Right lung (tissue), 5 donors: Measurements from ENCODE around the gene CROT. TPM values are rescaled to one million over a fixed set of nuclear protein-coding genes. Genes with fewer than 3 reads are reported as not detected.

Source experiments
- DNase-seq, 2 donors: peaks; one replicate each; pipeline ENCODE4 v3.0.0-alpha.2; 2013
- polyA plus RNA-seq, 5 donors: library from polyadenylated mRNA; unstranded; fragments of 120-200 nt; gene quantifications; one replicate each; pipeline versions ENCODE4 v1.2.1 to v1.2.3, GENCODE V29; 2013; ENCODE audit warnings: inconsistent platforms in 1 of 5, low replicate concordance in 1 of 5; ENCODE audit not compliant: insufficient read length in 5 of 5, insufficient read depth in 1 of 5

Gene CROT
- polyA plus RNA-seq, 5 donors = 22.8 to 31.6 (median 30.3) TPM

DNA sequence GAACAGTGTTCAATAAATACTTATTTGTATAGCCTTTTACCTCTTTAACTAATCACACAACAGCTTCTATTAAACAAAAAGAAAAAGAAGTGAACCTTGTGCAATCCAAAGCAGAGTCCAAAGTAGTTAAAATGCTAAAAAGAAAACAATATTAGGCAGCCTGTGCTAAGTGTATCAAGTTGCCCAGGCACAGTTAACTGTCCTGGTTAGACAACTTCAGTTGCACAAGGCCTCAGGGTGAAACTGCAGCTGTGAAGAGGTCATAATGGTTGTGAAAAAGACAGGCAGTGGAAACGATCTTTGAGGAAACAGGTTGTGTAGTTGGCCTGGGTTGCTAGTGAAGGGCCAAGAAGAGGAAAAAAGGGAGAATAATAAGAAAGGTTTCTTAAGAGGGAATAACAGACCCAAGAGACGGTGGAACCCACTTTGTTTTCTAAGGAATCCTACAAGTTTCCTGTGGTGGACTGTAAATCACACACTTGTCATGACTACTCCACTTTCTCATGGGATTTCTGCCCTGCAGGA is 6.0 kb upstream of the CROT start:
- DNase-seq = no peak

DNA sequence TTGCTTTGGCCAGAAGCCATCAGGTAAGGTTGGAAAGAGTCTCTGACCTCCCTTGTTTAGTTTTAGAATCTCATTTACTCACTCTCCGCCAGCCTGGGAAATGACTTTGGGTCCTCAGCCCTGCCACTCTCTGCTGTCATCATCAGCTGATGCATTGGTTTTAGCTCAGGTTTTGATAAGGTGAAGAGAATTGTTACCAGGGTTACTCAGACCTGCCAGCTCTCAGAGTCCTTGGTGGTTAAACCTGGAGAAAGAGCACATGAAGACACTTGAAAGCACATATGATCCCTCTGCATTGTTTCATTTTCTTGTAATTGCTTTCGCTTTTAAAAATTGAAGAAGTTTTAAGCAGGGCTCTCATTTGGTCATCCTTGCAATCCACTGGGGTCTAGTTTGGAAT is 4.0 kb upstream of the CROT start:
- no peak for DNase-seq

DNA sequence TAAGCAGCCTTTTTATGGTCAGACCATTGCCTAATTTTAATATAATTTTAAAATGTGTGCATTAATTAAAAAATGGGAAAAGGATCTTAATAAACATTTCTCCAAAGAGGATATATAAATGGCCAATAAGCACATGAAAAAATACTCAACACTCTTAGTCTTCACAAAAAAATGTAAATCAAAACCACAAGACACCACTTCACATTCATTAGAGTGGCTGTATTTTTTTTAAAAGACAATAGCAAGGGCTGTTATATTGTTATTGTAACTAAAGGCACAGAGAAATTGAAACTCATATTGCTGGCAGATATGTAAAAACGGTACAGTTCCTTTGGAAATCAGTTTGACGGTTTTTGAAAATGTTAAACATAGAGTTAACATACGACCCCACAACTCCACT is 3.2 kb upstream of the CROT start:
- DNase-seq = no peak

DNA sequence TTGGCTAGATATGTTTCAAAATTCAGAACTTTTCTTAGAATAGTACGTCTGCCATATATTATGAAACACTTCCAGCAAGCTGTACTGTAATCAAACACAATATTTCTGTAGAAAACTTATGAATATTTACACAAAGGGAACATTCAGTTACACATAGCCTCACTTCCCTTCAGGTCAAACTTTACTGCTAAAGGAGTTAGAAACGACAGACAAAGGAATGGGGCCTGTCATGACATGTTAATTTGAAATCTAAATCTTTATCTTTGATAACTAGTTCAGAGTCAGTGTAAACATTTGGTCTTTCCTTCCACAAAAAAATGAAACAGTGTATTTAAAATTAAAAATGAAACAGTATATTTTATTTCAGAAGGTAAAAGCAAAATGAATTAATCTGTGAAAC is 1.0 kb upstream of the CROT start:
- DNase-seq = peak in 1 of 2 donors; percentile 4

DNA sequence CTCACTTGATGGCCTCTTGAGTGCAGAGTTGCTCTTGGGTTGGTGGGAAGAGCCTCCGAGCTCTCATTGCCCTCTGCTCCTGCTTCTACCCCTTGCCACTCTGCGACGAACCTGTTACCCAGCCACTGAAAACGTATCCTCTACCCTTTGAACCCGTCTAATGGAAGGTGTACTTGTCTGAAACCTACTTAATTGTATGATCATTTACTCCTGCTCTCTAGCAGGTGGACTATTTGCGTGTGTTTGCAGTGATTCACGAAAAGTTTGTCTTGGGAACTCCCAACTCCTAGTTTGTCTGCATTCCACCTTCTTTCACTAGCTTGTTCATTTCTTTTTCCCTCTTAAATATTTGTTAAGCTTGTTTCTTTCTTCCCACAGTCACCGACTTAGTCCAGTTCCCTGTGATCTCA is 503 bp downstream of the CROT start:
- peak in 1 of 2 donors; percentile 2 for DNase-seq

DNA sequence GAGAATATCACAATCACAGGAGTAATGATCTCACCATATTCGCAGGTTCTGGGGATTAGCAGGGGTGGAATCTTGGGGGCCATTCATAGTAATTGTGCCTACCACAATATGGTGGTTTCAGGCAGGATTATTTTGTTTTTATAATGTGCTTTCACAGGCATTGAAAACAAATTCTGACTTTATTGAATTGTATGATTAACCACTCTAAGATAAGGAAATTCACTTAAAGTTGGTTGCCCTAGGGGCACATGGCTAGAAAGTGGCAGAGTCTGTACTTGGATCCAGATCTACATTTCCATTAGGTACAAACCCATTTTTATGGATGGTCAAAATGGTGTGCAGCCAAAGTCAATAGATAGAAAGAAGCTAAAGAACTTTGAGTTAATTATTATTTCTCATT is 1.7 kb downstream of the CROT start:
- DNase-seq = no peak

DNA sequence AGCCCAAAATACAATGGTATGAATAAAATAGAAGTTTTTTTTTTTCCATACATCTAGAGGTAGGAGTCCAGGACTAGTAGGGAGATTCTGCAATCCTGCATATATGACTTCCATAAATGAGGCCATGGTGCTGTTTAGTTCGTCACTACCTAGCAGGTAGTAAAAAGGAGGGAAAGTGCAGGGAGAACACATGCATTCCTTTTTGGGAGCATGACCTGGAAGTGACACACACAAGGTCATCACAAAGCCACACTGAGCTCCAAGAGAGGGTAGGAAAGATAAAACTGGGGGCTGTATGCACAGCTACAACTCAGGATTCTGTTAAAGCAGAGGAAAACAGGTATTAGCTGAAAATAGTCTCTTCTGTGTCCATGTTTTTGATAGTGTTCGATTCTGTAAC is 2.2 kb downstream of the CROT start:
- no peak for DNase-seq

DNA sequence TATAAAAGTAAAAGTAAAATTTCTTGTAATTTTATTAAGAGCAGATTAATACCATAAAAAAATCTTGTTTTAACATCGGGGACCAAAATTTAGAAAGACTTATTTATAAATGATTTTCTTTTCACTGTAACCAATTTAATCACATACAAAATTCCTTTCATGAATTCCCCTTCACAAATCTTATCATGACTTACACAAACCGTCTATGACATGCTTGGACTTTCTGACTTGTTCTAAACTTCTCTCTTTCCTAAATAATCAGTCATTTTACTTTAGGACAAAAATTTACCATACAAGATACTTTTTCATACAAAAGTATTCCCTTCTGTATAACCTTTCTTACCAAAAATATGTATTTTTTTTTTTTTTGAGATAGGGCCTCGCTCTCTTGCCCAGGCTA is 9.3 kb downstream of the CROT start:
- DNase-seq = no peak

DNA sequence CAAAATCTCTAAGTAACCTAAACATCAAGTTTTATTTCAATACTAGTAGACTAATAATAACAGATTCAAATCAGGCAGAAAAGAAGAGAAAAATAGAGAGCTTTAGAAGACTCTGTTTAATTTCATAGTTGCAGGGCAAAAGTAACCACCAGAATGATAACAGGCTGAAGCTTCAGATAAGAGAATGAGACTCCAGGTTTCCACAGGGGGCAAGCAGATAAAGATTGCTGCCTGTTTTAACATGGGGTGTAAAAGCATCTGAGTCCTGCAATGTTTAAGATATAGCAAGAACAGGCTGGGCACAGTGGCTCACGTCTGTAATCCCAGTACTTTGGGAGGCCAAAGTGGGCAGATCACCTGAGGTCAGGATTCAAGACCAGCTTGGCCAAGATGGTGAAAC is 11.0 kb downstream of the CROT start:
- DNase-seq = no peak

DNA sequence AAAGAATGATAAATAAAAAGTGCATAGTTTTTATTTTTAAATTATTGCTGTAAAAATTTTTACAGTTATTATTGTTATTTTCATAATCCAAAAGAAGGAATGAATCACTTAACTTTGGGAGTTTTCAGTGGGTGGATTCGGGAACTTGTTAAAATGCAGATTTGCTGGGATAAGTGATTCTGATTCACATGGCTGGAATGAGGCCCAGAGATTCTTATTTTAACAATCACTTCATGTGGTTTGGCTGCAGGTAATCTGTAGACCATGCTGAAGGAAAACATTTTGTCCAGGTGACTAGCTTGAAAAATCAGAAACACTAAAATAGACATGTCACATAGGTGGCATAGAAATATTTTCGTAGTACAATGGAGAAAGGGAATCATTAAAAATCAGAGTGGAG is 13.9 kb downstream of the CROT start:
- DNase-seq = no peak

DNA sequence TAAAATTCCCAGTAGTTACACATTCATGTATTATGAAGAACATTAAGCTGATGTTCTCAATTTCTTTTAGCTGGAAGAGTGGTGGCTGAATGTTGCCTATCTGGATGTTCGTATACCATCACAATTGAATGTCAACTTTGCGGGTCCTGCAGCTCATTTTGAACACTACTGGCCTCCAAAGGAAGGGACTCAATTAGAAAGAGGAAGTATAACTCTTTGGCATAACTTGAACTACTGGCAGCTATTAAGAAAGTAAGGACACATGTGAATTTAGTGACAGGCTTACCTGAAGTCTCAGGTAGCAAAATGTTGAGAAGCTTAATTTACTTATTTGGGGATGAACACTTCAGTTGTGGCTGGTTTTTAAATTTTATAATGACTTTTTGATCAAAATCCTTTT is 15.9 kb downstream of the CROT start:
- no peak for DNase-seq

DNA sequence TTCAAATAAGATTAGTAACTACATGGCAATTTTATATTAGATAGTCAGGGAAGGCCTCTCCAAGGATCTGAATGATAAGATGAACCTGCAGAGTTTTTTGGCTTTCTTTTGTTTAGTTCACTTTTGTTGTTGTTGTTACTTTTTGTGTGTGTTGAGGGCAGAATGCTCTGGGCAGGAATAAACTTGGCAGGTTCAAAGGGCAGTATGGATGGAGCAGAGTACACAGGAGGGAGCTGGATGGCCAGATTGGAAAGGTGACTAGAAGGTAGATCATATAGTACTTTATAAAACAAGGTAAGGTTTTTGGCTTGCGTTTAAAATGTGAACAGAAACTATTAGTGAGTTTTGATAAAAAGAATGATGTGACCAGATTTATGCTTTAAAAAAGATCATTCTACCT is 17.9 kb downstream of the CROT start:
- no peak for DNase-seq

DNA sequence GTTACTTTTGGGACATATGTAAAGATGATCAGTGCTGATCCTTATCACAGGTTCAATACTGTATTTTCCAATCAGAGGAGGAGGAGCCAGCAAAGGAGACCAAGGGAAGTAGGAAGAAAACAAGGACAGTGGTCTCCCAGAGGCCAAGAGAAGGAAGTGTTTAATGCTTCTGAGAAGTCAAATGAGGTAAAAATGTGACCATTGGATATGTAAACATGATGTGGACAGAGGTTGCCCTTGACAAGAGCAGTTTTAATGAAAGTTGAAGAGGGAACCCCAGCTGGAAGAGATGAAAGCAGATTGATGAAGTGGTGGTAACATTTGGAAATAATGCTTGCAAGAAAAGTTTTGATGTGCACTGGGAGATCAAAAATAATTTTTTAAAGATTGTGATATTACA is 18.8 kb downstream of the CROT start:
- no peak for DNase-seq

DNA sequence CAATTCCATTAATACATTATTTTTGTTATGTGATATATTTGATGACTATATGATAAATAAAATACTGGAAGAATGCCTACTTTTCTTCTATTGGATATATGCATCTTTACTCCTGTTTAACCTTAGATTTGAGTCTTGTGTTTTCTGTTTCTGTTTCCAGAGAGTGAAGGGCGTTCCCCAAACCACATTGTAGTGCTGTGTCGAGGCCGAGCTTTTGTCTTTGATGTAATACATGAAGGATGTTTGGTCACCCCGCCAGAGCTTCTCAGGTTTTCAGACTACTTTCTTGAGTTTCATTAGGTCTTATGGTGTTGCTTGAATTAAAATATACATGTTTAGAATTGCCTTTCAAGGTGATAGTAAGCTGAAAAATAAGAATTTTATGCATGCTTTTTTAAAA is 23.8 kb downstream of the CROT start:
- no peak for DNase-seq

DNA sequence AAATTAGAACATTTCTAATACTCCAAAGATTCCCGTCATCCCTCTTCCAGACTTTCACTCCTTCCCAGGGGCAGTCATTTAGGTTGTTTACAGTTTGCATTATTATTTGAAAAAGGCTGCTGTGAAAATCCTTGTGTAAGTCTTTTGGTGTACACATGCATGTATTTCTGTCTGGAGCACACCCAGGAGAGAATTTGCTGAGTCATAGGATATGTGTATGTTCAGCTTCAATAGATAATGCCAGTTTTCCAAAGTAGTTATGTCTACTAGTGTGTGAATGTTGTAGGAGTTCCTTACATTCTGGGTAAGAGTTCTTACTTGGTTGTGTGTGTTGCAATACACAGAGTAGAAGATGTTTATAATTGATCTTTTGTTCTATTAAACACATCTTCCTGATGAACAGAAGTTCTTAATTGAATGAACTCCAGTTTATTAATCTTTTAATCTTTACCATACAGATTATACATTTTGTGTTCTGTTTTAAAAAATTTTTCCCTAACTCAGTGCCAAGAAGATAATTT is 25.3 kb downstream of the CROT start:
- no peak for DNase-seq

DNA sequence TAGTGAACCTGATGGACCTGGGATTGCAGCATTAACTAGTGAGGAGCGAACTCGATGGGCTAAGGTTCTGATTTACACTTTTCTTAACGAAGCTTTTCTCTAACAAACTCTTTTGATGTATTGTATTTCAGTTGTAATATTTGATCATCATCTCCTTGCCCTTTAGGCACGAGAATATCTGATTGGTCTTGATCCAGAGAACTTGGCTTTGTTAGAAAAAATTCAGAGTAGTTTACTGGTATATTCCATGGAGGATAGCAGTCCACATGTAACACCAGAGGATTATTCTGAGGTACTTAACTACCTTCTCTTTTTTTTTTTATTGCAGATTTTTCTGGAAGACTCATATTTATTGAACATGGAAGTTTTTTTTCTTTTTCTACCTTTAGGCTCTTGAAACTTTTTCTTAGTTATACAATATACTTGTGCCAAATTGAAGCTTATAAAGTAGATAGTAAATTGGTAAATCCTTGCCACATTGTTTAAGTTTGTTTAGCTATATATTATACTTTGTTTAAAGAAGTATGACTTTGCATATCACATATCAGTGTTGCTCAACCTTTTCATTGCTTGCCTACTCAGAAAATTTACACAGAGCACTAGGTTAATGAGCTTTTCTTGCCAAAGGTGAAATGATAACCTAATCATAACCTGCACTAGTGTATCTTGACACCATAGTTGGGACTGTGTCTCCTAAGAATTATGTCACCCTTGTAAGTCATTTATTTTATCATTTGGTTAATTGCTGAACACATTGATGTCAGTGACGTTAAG is 30.4 kb downstream of the CROT start:
- no peak for DNase-seq

DNA sequence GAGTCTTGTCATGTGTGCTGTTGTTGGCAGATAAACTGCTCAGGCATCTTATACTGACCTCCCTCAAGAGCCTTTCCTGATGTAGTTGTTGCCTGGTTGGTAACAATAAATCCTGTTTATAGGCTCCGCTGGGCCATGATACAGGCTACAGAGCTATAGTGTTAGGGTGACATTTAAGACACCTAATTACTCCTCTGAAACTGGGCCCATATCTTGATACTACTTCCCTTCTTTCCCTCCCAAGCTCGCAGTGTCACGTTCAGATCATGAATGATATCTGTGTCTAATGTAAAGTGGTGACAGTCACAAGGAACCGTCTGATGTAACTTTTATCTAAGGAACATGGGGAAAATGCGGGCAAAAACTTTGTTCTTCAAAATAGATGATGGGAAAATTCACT is 35.4 kb downstream of the CROT start:
- DNase-seq = no peak

DNA sequence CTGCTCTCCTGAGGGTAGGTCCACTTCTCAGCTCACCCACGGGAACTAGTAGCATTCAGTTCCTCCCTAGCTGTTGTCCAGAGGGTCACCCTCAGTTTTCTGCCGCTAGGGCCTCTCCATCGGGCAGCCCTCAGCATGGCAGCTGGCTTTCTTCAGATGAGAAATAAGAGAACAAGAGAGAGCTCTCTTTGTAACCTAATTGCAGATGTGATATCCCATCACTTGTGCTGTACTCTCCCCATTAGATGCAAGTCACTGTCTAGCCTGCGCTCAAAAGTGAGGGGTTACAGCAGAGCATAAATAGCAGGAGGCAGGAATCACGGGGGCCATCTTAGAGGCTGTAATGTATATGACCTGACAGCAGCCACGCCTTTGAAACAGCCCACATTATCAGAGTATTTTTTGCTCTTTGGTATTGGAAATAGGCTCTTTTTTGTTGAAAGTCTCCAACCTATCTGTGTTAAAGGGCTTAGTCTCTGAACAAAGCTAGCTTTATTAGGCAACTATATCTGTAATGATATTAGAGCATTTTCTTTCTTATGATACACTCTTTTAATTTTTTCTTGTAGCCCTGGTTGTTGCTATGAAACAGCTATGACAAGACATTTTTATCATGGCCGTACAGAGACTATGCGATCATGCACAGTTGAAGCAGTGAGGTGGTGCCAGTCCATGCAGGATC is 45.7 kb downstream of the CROT start:
- no peak for DNase-seq

DNA sequence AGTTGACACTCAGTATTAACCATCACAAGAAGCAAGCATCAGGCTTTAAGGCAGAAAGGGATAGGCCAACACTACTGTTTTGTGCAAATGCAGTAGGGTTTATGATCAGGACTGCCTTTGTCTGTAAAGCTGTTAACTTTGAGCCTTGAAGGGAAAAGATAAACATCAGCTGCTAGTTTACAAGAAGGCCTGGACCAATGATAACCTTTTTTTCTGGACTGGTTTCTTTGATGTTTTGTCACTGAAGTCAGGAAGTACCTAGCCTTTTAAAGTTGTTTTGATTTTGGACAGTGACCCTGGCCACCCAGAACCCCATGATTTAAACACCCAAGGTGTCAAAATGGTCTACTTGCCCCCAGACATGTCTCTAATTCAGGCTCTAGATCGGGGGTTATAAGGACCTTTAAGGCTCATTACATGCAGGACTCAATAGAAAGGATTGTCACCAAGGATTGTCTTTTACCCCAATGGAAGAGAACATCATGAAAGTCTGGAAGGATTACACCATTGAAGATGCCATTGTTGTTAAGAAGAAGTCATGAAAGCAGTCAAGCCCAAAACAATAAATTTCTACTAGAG is 50.1 kb downstream of the CROT start:
- DNase-seq = no peak

DNA sequence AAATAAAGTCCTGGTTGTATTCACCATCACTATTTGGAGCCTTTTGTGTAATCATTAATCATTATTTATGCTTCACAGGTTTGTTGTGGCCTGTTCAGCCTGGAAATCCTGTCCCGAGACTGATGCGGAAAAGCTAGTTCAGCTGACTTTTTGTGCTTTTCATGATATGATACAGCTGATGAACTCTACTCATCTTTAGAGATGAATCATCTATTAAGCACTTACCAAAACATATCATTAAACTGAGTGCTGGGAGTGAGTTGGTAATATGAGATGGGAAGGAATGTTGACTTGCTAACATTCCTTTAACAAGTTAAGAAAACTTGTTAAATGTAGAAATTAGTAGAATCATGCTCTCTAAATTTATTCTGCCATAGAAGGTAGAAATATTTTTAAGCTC is 53.0 kb downstream of the CROT start:
- DNase-seq = no peak

DNA sequence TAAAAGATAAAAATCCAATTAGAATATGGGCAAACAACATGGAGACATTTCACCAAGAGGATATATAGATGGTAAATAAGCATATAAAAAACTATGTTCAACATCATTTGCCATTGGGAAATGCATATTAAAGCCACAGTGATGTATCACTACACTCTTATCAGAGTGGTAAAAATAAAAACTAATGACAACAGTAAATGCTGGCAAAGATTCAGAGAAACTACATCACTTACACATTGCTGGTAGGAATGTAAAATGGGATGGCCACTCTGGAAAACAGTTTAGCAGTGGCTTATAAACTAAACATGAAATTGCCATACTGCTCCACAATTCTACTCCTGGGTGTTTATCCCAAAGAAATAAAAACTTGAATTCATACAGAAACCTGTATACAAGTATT is 59.2 kb downstream of the CROT start:
- no peak for DNase-seq

DNA sequence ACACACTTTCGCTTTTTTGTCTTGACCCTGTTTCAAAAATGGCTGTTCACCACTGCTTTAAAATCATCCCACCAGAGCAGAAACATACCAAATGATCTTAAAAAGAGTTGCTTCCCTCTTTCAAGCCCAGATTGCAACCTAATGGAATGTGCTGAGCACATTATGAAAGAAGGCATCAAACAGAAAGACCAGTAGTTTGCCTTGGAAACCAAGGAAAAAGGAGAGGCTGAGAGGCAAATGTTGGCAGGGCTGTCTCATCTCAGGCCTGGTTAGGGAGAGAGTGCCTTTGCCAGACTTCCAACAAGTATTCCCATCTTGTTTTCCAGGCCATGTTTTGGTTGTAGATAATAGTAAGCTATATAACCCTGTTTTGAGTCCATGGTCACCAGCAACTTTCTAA is 65.7 kb downstream of the CROT start:
- no peak for DNase-seq

DNA sequence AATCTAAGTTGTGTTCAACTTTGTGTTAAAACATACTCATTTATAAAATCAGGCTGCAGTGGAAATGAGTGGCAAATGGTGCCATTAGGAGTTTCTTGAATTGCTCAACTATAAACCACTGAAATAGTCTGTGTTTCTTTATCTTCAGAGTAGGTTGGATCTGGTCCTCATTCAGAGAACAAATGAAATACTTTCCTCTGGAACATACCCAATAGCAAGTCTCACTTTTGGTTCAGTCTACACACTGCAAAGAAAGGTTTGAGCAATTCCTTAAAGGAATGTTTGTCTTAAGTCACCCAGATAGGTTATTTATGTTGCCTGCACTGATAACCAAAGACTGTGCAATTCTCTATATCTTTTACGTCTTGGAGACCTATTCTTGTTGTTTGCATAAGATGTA is 67.6 kb downstream of the CROT start:
- no peak for DNase-seq
